NK-92 treated with Interleukin-12 subunit alpha and Interleukin-12 subunit beta, amount 100 ng/mL, for 24 hours (cell line): ENCODE measurements around the gene ADRA2A.

ENCODE experiments used
- DNase-seq: peaks from one replicate; lab custom pipeline; 2025; lab: John Stamatoyannopoulos, UW

ADRA2A gene

GRCh38 chr10:111083222-111084095 is 6.6 kb downstream of the ADRA2A start:
- DNase-seq: no peak

GRCh38 chr10:111084366-111085255 is 7.8 kb downstream of the ADRA2A start:
- DNase-seq: no peak

GRCh38 chr10:111085690-111086353 is 9.0 kb downstream of the ADRA2A start:
- no peak for DNase-seq

GRCh38 chr10:111086574-111086973 is 9.7 kb downstream of the ADRA2A start:
- no peak for DNase-seq

- DNase-seq: no peak
These were observed 10.5 kb downstream of the ADRA2A start for GRCh38 chr10:111087331-111087756.

- no peak for DNase-seq
These were observed 11.2 kb downstream of the ADRA2A start for GRCh38 chr10:111087968-111088505.

- no peak for DNase-seq
These were observed 12.5 kb downstream of the ADRA2A start for GRCh38 chr10:111089293-111089692.

- DNase-seq: no peak
These were observed 15.0 kb downstream of the ADRA2A start for GRCh38 chr10:111091833-111092232.

- DNase-seq: no peak
These were observed 17.0 kb downstream of the ADRA2A start for GRCh38 chr10:111093741-111094380.

GRCh38 chr10:111098679-111099437 is 22.0 kb downstream of the ADRA2A start:
- no peak for DNase-seq

- DNase-seq: no peak
These were observed 23.4 kb downstream of the ADRA2A start for GRCh38 chr10:111100198-111100597.

- DNase-seq: no peak
These were observed 25.0 kb downstream of the ADRA2A start for GRCh38 chr10:111101796-111102195.

- DNase-seq: no peak
These were observed 25.6 kb downstream of the ADRA2A start for GRCh38 chr10:111102359-111102837.

- no peak for DNase-seq
These were observed 26.5 kb downstream of the ADRA2A start for GRCh38 chr10:111103196-111103840.

- DNase-seq: no peak
These were observed 28.0 kb downstream of the ADRA2A start for GRCh38 chr10:111104811-111105210.

GRCh38 chr10:111106081-111106480 is 29.3 kb downstream of the ADRA2A start:
- no peak for DNase-seq

- no peak for DNase-seq
These were observed 30.2 kb downstream of the ADRA2A start for GRCh38 chr10:111107023-111107422.

- DNase-seq: no peak
These were observed 31.0 kb downstream of the ADRA2A start for GRCh38 chr10:111107846-111108245.

- no peak for DNase-seq
These were observed 31.6 kb downstream of the ADRA2A start for GRCh38 chr10:111108441-111108840.
